Right atrium auricular region (tissue), 2 donors: ENCODE measurements around the gene KHSRP. TPM values are rescaled to one million over a fixed set of nuclear protein-coding genes. Genes with fewer than 3 reads are reported as not detected.

Experiments
- DNase-seq: peaks from one replicate; pipeline ENCODE4 v3.0.0-alpha.2; 2019; ENCODE audit warnings: low spot score
- H3K27ac ChIP-seq, 2 donors: fragments of 200-600 bp; sonication (generic); 1 replicate in 1 of 2; 2 replicates in 1 of 2; pipeline ENCODE4 v1.5.1; 2016 to 2019
- H3K27me3 ChIP-seq, 2 donors: fragments of 200-600 bp; sonication (generic); one replicate each; pipeline versions ENCODE4 v1.5.1 to v1.6.0; 2017 to 2019
- H3K36me3 ChIP-seq: fragments of 200-600 bp; sonication (generic); one replicate; pipeline ENCODE4 v1.5.1; 2016
- H3K4me1 ChIP-seq, 2 donors: fragments of 200-600 bp; sonication (generic); one replicate each; pipeline versions ENCODE4 v1.5.1 to v1.6.0; 2017 to 2019
- H3K4me3 ChIP-seq, 2 donors: fragments of 200-600 bp; sonication (generic); 1 replicate in 1 of 2; 2 replicates in 1 of 2; pipeline ENCODE4 v1.5.1; 2017 to 2019; ENCODE audit warnings: mild to moderate bottlenecking in 1 of 2, moderate library complexity in 1 of 2
- H3K9me3 ChIP-seq, 2 donors: fragments of 200-600 bp; sonication (generic); one replicate each; pipeline ENCODE4 v1.5.1; 2019
- CTCF ChIP-seq, 2 donors: fragments of 200-600 bp; sonication (generic); IDR thresholded peaks; one replicate each; pipeline ENCODE4 v1.5.1; 2019; ENCODE audit warnings: antibody characterized with exemption in 2 of 2
- total RNA-seq, 2 donors: library from RNA; depleted of rRNA; stranded (reverse); fragments of >200 nt; gene quantifications; one replicate each; pipeline ENCODE4 v1.1.0, GENCODE V29; 2016

The KHSRP gene
- total RNA-seq, 2 donors from 2014 or later: 55.3 to 95.7 TPM

- peaks cover 5 to 10% of the 10 kb centered on the region in 2 donors for H3K27me3 ChIP-seq
- no peaks in the 10 kb centered on the region for H3K36me3 ChIP-seq
- no peak overlapping the region for H3K4me3 ChIP-seq
- peaks cover 0 to 8% of the 10 kb centered on the region in 2 donors for H3K4me1 ChIP-seq
- DNase-seq: no peak
- H3K9me3 ChIP-seq: no peaks in the 10 kb centered on the region
- H3K27ac ChIP-seq: no peak overlapping the region
- TF ChIP-seq CTCF (IDR thresholded peaks at IDR 0.05): no peak
Measured at GRCh38 chr19:6467384-6467783, 42.8 kb upstream of the KHSRP start.

DNA sequence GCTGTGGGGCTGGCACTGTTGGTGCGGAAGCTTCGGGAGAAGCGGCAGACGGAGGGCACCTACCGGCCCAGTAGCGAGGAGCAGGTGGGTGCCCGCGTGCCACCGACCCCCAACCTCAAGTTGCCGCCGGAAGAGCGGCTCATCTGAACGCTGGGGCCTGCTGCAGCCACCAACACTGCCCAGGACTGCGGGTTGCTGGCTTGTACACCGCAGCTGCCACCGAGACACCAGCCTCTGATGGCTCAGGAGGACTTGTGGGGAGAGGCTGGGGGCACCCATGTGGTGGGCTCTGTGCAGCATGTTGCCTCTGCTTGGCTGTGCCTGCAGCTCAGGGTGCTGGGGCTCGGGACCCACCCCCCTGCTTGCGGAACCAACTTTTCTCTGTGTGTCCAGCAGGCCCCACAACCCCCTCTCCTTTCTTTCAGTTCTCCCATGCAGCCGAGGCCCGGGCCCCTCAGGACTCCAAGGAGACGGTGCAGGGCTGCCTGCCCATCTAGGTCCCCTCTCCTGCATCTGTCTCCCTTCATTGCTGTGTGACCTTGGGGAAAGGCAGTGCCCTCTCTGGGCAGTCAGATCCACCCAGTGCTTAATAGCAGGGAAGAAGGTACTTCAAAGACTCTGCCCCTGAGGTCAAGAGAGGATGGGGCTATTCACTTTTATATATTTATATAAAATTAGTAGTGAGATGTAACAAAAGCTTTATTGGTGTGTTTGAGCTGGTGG is 42.1 kb upstream of the KHSRP start:
- peaks cover 0 to 8% of the 10 kb centered on the region in 2 donors for H3K4me1 ChIP-seq
- no peak overlapping the region for H3K27ac ChIP-seq
- H3K36me3 ChIP-seq: no peaks in the 10 kb centered on the region
- peaks cover 5 to 10% of the 10 kb centered on the region in 2 donors for H3K27me3 ChIP-seq
- no peaks in the 10 kb centered on the region for H3K9me3 ChIP-seq
- H3K4me3 ChIP-seq: no peak overlapping the region
- no peak for TF ChIP-seq CTCF (IDR thresholded peaks at IDR 0.05)
- no peak for DNase-seq

- no peak overlapping the region for H3K4me3 ChIP-seq
- H3K27me3 ChIP-seq: peaks cover 5 to 10% of the 10 kb centered on the region in 2 donors
- no peaks in the 10 kb centered on the region for H3K9me3 ChIP-seq
- no peak for TF ChIP-seq CTCF (IDR thresholded peaks at IDR 0.05)
- H3K36me3 ChIP-seq: no peaks in the 10 kb centered on the region
- DNase-seq: no peak
- H3K4me1 ChIP-seq: peaks cover 0 to 11% of the 10 kb centered on the region in 2 donors
- no peak overlapping the region for H3K27ac ChIP-seq
Measured at GRCh38 chr19:6465663-6466062, 41.1 kb upstream of the KHSRP start.

DNA sequence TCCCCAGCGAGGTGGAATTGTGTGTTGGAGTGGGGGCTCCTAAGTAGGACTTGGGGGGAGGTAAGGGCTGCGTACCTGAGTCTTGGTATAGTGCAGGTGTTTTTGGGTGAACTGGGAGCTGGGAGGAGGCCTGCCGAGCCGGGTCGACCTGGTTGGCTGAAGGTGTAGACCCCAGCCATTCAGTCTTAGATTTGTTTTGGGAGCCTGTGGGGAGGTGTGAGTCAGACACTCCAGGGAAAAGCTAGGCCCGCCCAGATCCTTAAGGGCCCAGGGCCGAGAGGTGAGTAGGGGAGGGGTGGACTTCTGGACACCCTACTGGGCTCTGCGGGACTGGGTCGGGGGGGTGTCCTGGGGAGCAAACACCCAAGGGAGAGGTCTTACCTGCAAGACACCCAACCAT is 40.4 kb upstream of the KHSRP start:
- Histone ChIP-seq H3K36me3 (no peaks in the 10 kb centered on the region), H3K4me1 (peaks cover 0 to 11% of the 10 kb centered on the region in 2 donors), H3K9me3 (no peaks in the 10 kb centered on the region), H3K4me3 (no peak overlapping the region), H3K27me3 (peaks cover 5 to 10% of the 10 kb centered on the region in 2 donors), H3K27ac (no peak overlapping the region)
- DNase-seq: no peak
- TF ChIP-seq CTCF (IDR thresholded peaks at IDR 0.05): no peak

GRCh38 chr19:6464070-6464873 is 39.7 kb upstream of the KHSRP start, which contains the start of gene CRB3:
TSS of gene CRB3 (plus strand) at chr19:6464271. CDS start at chr19:6464702, 431 bp downstream.
- DNase-seq: no peak
- TF ChIP-seq CTCF (IDR thresholded peaks at IDR 0.05): no peak
- peaks cover 5 to 10% of the 10 kb centered on the region in 2 donors for H3K27me3 ChIP-seq
- H3K27ac ChIP-seq: no peak within 1 kb of the TSS
- no peak within 1 kb of the TSS for H3K4me3 ChIP-seq
- no peaks in the 10 kb centered on the region for H3K9me3 ChIP-seq
- no peaks in the 10 kb centered on the region for H3K36me3 ChIP-seq
- peaks cover 0 to 12% of the 10 kb centered on the region in 2 donors for H3K4me1 ChIP-seq
